Measurements from ENCODE around the gene C11orf98. TPM values are rescaled to one million over a fixed set of nuclear protein-coding genes. Genes with fewer than 3 reads are reported as not detected.
A peak's percentile ranks its signal among the peaks of the same experiment; 100 is the strongest.

C11orf98 gene
- total and polyA plus RNA-seq, 7 donors: 24.6 to 183 (median 47.4) TPM

DNA sequence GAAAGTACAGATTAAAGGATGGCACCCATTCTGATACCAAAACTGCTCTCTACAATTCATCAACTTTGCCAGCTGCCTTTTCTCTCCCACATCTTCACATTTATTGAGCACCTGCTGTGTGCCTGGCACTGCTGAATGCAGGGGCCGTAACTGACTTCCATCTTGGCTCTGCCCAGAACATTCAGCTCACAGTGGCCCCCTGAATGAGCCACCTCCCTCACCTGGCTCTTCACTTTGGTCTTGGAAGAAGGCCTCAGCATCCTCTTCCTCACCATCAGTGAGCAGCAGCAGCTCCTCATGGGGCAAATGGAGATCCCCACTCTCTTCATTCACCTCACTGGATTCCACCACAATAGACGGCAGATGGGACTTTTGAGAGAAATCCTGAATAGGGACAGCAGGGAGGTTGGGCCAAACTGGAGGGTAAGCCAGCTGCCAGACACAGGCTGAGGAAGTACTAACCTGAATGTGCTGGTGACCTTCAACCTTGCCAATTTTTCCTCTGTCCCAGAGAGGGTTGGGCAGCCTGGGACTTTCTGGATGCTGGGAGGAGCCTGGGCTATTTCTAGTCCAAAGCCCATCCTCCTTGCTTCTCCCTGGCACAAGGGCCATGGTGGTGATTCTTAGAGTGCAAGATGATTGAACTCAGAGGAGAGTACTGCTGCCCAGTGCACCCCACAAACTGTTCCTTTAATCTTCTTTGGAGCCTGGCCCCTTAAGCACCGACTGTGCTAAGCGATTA, 4.6 kb upstream of the C11orf98 start:
- peaks cover 0 to 22% (median 0%) of the 10 kb centered on the region in 4 donors for H3K36me3 ChIP-seq
- peaks cover 0 to 52% (median 49%) of the 10 kb centered on the region in 4 donors for H3K4me1 ChIP-seq
- H3K9me3 ChIP-seq: no peaks in the 10 kb centered on the region
- no peak for TF ChIP-seq POLR2AphosphoS5 (IDR thresholded peaks at IDR 0.05)
- no peak for TF ChIP-seq POLR2A (IDR thresholded peaks at IDR 0.05)
- TF ChIP-seq, protein P1, sequence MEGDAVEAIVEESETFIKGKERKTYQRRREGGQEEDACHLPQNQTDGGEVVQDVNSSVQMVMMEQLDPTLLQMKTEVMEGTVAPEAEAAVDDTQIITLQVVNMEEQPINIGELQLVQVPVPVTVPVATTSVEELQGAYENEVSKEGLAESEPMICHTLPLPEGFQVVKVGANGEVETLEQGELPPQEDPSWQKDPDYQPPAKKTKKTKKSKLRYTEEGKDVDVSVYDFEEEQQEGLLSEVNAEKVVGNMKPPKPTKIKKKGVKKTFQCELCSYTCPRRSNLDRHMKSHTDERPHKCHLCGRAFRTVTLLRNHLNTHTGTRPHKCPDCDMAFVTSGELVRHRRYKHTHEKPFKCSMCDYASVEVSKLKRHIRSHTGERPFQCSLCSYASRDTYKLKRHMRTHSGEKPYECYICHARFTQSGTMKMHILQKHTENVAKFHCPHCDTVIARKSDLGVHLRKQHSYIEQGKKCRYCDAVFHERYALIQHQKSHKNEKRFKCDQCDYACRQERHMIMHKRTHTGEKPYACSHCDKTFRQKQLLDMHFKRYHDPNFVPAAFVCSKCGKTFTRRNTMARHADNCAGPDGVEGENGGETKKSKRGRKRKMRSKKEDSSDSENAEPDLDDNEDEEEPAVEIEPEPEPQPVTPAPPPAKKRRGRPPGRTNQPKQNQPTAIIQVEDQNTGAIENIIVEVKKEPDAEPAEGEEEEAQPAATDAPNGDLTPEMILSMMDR (IDR thresholded peaks at IDR 0.05): no peak
- TF ChIP-seq EP300 (IDR thresholded peaks at IDR 0.05): no peak
- H3K4me3 ChIP-seq: no peak overlapping the region
- no peak overlapping the region for H3K27ac ChIP-seq
- 54 to 77% methylated on average over 4 of the region's 4 CpGs for WGBS, 2 donors
- H3K27me3 ChIP-seq: no peaks in the 10 kb centered on the region
- no peak for DNase-seq
- intact Hi-C loops (cut with DNase I): loop anchor here (5.0 kb wide), 2 partner anchors 38 to 57 kb away; partner anchors contain the start of genes BSCL2, EML3, GNG3 and ROM1

DNA sequence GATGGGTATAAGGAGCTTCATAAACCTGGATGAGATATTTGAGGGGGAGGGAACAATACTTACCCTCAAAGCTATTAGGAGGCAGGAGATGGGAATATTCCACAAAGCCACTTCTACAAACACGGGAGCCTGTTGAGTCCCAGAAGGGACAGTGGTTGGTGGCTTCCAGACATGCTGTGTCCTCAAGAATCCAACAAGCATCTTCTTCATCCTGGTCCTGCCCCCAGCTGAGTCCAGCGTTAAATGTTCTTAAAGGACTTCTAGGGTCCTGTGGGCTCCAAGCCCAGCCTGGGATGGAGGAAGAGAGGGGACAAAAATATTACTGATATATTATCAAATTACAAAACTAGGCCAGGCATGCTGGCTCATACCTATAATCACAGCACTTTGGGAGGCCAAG, 2.5 kb upstream of the C11orf98 start:
- Histone ChIP-seq H3K27me3 (no peaks in the 10 kb centered on the region), H3K4me3 (no peak overlapping the region), H3K4me1 (peaks cover 0 to 53% (median 48%) of the 10 kb centered on the region in 4 donors), H3K27ac (peak overlapping the region in 2 of 4 donors; percentile 39 to 97), H3K36me3 (peaks cover 0 to 22% (median 7%) of the 10 kb centered on the region in 4 donors), H3K9me3 (no peaks in the 10 kb centered on the region)
- intact Hi-C loops (cut with DNase I): loop anchor here (5.0 kb wide), 2 partner anchors 40 to 55 kb away; partner anchors contain the start of genes BSCL2, EML3, GNG3 and ROM1
- no peak for DNase-seq
- 72 to 80% methylated on average over 2 of the region's 2 CpGs for WGBS, 2 donors
- no peak for TF ChIP-seq POLR2AphosphoS5 (IDR thresholded peaks at IDR 0.05)
- no peak for TF ChIP-seq POLR2A (IDR thresholded peaks at IDR 0.05)
- TF ChIP-seq, protein P1 (IDR thresholded peaks at IDR 0.05): no peak
- no peak for TF ChIP-seq EP300 (IDR thresholded peaks at IDR 0.05)

DNA sequence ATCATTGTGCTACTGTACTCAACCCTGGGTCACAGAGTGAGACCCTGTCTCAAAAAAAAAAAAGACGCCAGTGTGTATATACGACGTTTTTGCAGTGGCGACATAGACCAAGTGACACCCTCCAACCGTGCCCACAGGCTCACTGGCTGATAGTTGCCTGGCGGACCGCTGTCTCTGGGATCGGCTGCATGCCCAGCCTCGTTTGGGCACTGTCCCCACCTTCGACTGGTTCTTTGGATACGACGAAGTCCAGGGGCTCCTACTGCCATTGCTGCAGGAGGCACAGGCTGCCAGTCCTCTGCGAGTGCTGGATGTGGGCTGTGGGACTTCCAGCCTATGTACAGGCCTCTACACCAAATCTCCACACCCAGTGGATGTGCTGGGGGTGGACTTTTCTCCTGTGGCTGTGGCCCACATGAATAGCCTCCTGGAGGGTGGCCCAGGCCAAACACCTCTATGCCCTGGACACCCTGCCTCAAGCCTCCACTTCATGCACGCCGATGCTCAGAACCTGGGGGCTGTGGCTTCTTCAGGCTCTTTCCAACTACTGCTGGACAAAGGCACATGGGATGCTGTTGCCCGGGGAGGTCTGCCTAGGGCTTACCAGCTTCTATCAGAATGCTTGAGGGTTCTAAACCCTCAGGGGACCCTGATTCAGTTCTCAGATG, 1.4 kb upstream of the C11orf98 start:
- 27 to 56% methylated on average over 16 of the region's 16 CpGs for WGBS, 2 donors
- H3K4me1 ChIP-seq: peaks cover 0 to 50% (median 44%) of the 10 kb centered on the region in 4 donors
- no peaks in the 10 kb centered on the region for H3K9me3 ChIP-seq
- H3K27me3 ChIP-seq: no peaks in the 10 kb centered on the region
- DNase-seq: no peak
- peak overlapping the region; percentile 91 to 97 (median 94) for H3K27ac ChIP-seq
- peak overlapping the region; percentile 74 to 89 (median 86) for H3K4me3 ChIP-seq
- TF ChIP-seq POLR2AphosphoS5 (IDR thresholded peaks at IDR 0.05) (no peak), EP300 (IDR thresholded peaks at IDR 0.05) (no peak), POLR2A (IDR thresholded peaks at IDR 0.05) (no peak)
- TF ChIP-seq, protein P1 (IDR thresholded peaks at IDR 0.05): no peak
- intact Hi-C loops (cut with DNase I): loop anchor here (5.0 kb wide), 2 partner anchors 41 to 54 kb away; partner anchors contain the start of genes BSCL2, EML3, GNG3 and ROM1
- peaks cover 0 to 28% (median 8%) of the 10 kb centered on the region in 4 donors for H3K36me3 ChIP-seq

DNA sequence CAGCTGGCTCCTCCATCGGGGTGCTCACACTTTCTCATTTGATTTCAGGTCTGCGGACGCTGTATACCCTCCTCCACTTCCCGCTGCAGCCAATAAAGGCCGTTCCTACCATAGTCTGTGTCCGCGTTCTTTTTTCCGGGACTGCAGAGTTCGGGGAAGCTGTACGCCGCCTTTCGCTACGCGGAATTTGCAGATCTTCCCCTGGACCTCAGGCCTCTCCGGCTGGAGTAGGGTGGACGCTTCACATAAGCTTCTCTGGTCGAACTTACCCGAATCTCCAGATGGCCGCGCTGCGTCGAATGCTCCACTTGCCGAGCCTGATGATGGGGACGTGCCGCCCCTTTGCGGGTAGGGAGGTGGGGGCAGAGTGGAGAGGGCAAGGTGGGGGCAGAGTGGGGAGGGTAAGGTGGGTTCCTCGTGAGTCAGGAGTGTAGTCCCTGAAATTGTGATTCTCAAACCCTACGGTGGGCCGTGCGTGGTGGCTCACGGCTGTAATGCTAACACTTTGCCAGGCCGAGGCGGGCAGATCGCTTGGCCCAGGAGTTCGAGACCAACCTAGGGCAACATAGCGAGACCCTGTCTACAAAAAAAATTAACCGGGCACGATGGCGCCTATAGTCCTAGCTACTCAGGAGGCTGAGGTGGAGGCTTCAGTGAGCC, 719 bp upstream of the C11orf98 start:
- H3K36me3 ChIP-seq: peaks cover 0 to 28% (median 8%) of the 10 kb centered on the region in 4 donors
- H3K27me3 ChIP-seq: no peaks in the 10 kb centered on the region
- peaks cover 0 to 46% (median 39%) of the 10 kb centered on the region in 4 donors for H3K4me1 ChIP-seq
- peak overlapping the region; percentile 91 to 97 (median 94) for H3K27ac ChIP-seq
- intact Hi-C loops (cut with DNase I): loop anchor here (2.0 to 5.0 kb wide), 3 partner anchors 19 to 53 kb away; partner anchors contain the start of genes BSCL2, EML3, GANAB and GNG3
- DNase-seq: peak; percentile 81
- TF ChIP-seq POLR2AphosphoS5 (IDR thresholded peaks at IDR 0.05): no peak
- no peak for TF ChIP-seq EP300 (IDR thresholded peaks at IDR 0.05)
- no peak for TF ChIP-seq POLR2A (IDR thresholded peaks at IDR 0.05)
- TF ChIP-seq, protein P1 (IDR thresholded peaks at IDR 0.05): no peak
- H3K4me3 ChIP-seq: peak overlapping the region; percentile 74 to 89 (median 86)
- WGBS, 2 donors: 1 to 3% methylated on average over 39 of the region's 39 CpGs
- no peaks in the 10 kb centered on the region for H3K9me3 ChIP-seq

All from sigmoid colon (tissue), 7 donors.